Fibroblast of pulmonary artery (primary cell): Measurements from ENCODE around the gene VPS8.
A peak's percentile ranks its signal among the peaks of the same experiment; 100 is the strongest.

Experiments
- DNase-seq: peaks from one replicate; pipeline ENCODE4 v3.0.0-alpha.2; 2010; ENCODE audit warnings: low read depth
- H3K4me3 ChIP-seq: replicated peaks from 2 replicates; pipeline ENCODE4 v1.5.1; 2011; ENCODE audit warnings: low read depth, mild to moderate bottlenecking, control low read depth, low read length, moderate library complexity
- TF ChIP-seq, protein P1 (sequence below): IDR thresholded peaks from 2 replicates; pipeline ENCODE4 v1.5.1; 2011; ENCODE audit warnings: mild to moderate bottlenecking, control low read depth, low read length, inconsistent platforms; ENCODE audit errors: missing control alignments

Gene VPS8, protein sequence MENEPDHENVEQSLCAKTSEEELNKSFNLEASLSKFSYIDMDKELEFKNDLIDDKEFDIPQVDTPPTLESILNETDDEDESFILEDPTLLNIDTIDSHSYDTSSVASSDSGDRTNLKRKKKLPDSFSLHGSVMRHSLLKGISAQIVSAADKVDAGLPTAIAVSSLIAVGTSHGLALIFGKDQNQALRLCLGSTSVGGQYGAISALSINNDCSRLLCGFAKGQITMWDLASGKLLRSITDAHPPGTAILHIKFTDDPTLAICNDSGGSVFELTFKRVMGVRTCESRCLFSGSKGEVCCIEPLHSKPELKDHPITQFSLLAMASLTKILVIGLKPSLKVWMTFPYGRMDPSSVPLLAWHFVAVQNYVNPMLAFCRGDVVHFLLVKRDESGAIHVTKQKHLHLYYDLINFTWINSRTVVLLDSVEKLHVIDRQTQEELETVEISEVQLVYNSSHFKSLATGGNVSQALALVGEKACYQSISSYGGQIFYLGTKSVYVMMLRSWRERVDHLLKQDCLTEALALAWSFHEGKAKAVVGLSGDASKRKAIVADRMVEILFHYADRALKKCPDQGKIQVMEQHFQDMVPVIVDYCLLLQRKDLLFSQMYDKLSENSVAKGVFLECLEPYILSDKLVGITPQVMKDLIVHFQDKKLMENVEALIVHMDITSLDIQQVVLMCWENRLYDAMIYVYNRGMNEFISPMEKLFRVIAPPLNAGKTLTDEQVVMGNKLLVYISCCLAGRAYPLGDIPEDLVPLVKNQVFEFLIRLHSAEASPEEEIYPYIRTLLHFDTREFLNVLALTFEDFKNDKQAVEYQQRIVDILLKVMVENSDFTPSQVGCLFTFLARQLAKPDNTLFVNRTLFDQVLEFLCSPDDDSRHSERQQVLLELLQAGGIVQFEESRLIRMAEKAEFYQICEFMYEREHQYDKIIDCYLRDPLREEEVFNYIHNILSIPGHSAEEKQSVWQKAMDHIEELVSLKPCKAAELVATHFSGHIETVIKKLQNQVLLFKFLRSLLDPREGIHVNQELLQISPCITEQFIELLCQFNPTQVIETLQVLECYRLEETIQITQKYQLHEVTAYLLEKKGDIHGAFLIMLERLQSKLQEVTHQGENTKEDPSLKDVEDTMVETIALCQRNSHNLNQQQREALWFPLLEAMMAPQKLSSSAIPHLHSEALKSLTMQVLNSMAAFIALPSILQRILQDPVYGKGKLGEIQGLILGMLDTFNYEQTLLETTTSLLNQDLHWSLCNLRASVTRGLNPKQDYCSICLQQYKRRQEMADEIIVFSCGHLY (N-terminal part only)

GRCh38 chr3:184811999-184812661 lies at the start of gene VPS8:
Gene VPS8, plus strand, starts transcription at chr3:184812166. Its CDS starts 12,467 bp downstream, at chr3:184824633.
- DNase-seq = peak; percentile 96
- peak within 1 kb of the TSS; percentile 92 for H3K4me3 ChIP-seq
- TF ChIP-seq, protein P1, sequence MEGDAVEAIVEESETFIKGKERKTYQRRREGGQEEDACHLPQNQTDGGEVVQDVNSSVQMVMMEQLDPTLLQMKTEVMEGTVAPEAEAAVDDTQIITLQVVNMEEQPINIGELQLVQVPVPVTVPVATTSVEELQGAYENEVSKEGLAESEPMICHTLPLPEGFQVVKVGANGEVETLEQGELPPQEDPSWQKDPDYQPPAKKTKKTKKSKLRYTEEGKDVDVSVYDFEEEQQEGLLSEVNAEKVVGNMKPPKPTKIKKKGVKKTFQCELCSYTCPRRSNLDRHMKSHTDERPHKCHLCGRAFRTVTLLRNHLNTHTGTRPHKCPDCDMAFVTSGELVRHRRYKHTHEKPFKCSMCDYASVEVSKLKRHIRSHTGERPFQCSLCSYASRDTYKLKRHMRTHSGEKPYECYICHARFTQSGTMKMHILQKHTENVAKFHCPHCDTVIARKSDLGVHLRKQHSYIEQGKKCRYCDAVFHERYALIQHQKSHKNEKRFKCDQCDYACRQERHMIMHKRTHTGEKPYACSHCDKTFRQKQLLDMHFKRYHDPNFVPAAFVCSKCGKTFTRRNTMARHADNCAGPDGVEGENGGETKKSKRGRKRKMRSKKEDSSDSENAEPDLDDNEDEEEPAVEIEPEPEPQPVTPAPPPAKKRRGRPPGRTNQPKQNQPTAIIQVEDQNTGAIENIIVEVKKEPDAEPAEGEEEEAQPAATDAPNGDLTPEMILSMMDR = peak; percentile 45

DNA sequence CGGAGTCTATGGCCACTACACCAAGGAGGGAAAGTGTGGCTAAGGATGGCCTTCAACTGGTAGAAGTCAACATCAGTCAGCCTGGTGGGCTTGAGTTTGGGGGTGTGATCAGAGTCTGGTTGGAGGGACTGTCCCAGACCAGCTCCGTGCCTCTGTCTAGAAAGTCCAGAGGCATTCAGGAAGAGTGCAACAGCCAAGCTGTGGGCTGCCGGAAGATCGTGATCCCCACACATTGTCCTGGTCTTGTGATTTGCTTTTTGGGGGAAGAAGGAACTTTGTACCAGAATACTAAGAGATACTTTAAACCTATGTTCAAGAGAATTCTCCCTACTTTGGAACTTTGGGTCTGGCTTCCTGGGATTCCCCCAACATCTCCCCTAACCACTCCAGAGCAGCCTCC lies 47.8 kb upstream of the VPS8 start:
- TF ChIP-seq, protein P1 = no peak
- H3K4me3 ChIP-seq = no peak overlapping the region
- no peak for DNase-seq

DNA sequence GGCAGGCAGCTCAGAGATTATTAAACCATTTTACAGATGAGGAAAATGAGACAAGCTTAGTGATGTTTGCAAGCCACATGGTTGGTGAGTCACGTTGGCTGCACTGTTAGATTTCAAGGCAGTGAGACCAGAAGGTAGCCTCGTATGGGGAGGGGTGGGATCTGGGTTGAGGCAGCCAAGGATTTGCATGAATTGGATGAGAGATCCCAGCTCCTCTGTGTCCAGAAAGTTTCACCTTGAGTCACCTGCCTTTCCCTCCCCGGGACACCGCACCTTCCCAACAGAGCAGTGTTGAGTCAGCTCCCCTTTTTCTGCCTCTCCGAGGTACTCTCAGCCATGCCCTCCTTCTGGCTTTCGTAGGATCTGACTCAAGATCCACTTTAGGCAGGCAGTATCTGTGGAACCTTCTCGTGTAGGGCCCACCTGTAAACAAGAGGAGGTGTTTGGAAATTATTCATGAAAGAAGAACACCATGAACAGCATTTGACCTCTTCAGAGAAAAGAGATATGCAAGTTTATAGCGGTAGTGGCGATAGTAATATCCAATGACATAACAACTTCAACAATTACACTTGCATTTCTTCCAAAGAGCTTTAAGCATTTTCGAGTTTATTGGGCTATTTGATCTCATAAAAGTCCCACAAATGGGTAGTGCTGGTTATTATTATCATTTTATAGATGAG lies 46.8 kb upstream of the VPS8 start:
- TF ChIP-seq, protein P1 = no peak
- H3K4me3 ChIP-seq = no peak overlapping the region
- DNase-seq = no peak

GRCh38 chr3:184765730-184766074 lies 46.3 kb upstream of the VPS8 start:
- no peak for DNase-seq
- TF ChIP-seq, protein P1 = no peak
- no peak overlapping the region for H3K4me3 ChIP-seq

GRCh38 chr3:184766555-184767261 lies 45.3 kb upstream of the VPS8 start:
- DNase-seq = no peak
- no peak overlapping the region for H3K4me3 ChIP-seq
- TF ChIP-seq, protein P1 = no peak
